NOMO-1 treated with dmso at 0.1 percent for 144 hours (cell line): Measurements from ENCODE around the gene IL17RE.
"Not testable (repeated sequence)": the region's sequence is repeated elsewhere in the genome, so short reads cannot be mapped to it uniquely, and the experiment has no call there.

Experiments
- DNase-seq: peaks from one replicate; lab custom pipeline; 2025; ENCODE audit not compliant: unreplicated experiment; lab: John Stamatoyannopoulos, UW

IL17RE gene

DNA sequence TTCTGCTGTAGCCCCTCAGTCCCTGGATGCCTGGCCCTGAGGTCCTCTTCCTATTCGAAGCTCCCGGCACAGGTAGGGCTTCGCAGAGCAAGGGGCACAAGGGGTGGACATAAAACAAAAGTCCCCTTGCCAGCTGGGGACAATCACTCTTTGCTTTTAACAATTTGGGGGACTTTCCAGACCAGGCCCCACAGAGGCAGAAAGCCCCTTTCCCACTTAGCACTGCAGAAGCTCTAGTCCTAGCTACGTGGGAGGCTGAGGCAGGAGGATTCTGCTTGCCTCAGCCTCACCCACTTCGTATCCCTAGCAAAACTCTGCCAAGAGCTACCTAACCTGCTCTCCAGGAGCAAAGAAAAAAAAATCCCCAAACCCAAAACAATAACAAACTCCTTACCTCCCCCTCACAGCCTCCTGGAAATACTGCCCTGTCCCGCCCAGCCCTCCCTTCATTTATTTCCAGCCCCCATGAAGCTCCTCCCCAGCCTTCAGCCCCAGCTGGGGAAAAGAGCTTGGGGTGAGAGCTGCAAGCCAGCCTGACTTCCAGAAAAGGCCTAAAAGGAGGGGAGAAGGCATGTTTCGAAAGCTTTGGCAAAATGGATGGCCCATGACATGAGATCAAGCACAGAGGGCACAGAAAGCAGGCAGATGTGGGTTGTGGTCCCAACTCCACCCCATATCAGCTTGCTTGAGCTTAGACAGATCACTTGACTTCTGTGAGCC is 22.7 kb upstream of the IL17RE start, which contains the start of gene CIDEC:
Gene CIDEC, minus strand, starts transcription at position 424 of the 720 bp plus-strand sequence. CDS start 1,767 bp downstream, outside the sequence.
- no peak for DNase-seq

- no peak for DNase-seq
Observed at GRCh38 chr3:9881441-9881840, 21.2 kb upstream of the IL17RE start.

- no peak for DNase-seq
Observed at GRCh38 chr3:9883706-9884554, 18.7 kb upstream of the IL17RE start.

GRCh38 chr3:9884555-9885165 is 18.0 kb upstream of the IL17RE start:
- DNase-seq: no peak

DNA sequence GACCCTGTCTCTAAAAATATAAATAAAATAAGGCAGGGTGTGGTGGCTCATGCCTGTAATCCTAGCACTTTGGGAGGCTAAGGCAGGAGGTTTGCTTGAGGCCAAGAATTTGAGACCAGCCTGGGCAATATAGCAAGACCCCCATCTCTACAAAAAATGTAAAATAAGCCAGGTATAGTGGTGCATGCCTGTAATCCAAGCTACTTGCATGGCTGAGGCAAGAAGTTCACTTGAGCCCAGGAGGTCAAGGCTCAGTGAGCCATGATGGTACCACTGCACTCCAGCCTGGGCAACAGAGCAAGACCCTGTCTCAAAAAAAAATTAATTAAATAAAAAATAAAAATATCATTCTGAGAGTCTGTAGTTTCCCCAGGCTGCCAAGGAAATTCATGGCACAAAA is 16.3 kb upstream of the IL17RE start:
- no peak for DNase-seq

DNA sequence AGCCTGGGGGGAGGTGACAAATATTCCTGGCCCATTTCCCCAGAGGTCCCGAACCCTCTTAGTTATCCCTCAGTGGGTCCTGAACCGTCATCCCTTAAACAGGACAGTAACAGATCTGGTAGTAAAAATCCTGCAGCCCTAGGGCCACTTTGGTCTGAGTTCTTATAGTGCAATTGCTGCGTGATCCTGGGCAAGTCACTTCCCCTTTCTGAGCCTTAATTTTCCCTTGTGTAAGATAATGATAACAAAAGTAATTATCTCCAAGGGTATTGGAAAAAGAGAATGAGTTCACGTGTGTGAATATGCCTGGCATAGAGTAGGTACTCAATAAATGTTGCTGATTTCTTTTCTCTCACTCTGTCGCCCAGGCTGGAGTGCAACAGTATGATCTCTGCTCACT is 15.2 kb upstream of the IL17RE start:
- no peak for DNase-seq

- no peak for DNase-seq
Observed at GRCh38 chr3:9888540-9888939, 14.1 kb upstream of the IL17RE start.

DNA sequence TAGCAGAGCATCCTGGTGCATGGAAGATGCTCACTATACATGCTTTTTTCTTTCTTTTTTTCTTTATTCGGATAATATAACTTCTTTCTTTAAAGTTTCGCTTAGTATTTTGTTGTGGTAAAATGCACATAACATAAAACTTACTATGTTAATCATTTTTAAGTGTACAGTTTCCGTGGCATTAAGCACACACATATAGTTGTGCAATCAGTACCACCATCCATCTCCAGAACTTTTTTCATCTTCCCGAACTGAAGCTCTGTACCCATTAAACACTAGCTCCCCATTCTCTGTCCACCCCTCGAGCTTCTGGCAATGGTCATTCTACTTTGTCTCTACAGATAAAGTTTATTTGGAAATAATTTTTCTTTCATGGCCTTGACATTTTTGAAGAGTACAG is 13.2 kb upstream of the IL17RE start:
- DNase-seq: no peak

GRCh38 chr3:9890249-9891071 is 12.2 kb upstream of the IL17RE start, which contains the start of gene JAGN1:
Gene JAGN1, plus strand, starts transcription at chr3:9890610. Its CDS starts 113 bp downstream, at chr3:9890723.
- DNase-seq: peak; percentile 75

- no peak for DNase-seq
Observed at GRCh38 chr3:9891072-9891622, 11.5 kb upstream of the IL17RE start.

GRCh38 chr3:9893739-9894138 is 8.9 kb upstream of the IL17RE start:
- DNase-seq: no peak

GRCh38 chr3:9895715-9896114 is 6.9 kb upstream of the IL17RE start:
- not testable (repeated sequence) for DNase-seq

DNA sequence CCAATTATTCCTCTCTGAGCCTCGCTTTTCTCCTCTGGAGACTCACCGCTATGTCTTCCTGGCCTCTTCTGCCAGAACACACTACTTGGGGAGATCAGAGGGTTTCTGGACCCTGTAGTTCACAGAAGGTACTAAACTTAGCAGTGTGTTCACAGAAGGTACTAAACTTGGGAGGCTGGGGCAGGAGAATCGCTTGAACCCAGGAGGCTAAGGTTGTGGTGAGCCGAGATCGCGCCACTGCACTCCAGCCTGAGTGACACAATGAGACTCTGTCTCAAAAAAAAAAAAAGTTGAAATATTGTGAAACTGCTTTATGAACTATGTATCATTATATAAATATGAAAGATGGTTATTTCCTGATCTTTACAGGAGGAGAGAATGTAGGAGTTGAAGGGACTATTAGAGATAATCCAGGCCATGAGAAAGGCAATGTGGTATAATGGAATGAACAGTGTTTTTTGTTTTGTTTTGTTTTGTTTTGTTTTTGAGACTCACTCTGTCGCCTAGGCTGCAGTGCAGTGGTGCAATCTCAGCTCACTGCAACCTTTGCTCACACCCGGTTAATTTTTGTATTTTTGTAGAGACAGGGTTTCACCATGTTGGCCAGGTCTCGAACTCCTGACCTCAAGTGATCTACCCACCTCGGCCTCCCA is 5.8 kb upstream of the IL17RE start:
- not testable (repeated sequence) for DNase-seq

- DNase-seq: no peak
Observed at GRCh38 chr3:9897408-9898372, 5.0 kb upstream of the IL17RE start.

DNA sequence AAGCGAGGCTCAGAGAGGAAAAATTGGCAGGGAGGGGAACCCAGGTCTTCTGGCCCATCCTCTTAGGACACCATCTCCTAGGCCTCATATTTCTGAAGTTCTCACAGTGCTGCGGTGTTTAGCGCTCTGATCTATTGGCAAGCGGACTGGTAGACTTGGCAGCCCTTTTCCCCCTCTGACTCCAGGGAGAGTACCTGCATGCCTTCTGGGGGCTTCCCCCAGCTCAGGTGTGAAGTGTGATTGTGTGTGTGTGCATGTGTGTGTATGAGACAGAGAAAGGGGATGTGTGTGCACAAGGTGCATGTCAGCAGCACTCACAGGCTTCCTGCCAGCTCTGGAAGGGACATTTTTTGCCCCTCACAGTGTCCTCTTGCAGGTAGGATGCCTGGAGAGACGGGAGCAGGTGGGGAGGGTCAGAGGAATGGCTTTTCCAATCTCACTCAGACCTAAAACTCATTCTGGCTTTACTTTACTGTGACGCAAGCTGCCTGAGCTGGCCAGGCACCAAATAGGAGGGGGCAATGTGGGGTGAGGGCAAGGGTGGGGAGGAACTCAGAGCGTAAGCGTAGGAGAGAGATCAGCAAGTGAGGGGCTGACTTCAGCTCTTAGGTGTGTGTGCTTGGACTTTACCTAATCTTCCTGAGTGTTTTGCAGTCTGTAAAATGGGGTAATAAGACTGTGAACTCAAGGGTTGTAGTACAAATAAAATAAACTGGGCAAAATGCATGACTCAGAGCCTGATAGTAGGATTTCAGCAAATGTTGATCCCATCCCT is 4.0 kb upstream of the IL17RE start:
- no peak for DNase-seq

DNA sequence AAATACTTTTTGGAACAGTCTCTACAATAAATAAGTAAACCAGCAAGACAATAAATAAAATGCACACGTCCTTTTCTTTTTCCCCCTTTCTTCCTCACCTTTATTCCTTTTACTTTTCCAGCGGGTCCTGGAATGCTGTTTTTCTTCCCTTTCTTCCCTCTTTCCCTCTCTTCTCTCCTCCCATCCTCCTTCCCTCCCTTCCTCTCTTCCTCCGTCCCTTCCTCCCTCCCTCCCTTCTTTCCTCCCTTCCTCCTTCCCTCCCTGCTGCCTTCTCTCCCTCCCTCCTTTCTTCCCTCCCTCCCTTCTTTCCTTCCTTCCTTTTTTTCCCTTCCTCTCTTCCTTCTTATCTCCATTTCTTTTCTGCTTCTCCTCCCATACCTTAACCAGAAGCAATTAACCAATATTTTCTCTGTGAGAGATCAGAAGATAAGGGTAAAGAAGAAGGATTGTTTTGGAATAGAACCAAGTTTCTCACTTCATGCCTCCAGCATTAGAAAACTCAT is 3.3 kb upstream of the IL17RE start:
- DNase-seq: no peak

DNA sequence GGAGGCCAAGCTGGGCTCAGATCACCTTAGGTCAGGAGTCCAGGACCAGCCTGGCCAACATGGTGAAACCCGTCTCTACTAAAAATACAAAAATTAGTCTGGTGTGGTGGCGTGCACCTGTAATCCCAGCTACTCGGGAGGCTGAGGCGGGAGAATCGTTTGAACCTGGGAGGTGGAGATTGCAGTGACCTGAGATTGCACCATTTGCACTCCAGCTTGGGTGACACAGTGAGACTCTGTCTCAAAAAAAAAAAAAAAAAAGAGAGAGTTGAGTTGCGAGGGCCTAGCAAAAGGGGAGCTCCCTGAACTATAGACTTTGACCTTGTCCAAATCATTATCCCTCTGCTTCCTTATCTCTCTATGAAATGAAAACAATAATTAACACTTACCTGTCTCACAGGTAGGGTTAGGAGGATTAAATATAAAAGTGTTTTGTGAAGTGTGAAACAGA is 1.7 kb upstream of the IL17RE start:
- not testable (repeated sequence) for DNase-seq

DNA sequence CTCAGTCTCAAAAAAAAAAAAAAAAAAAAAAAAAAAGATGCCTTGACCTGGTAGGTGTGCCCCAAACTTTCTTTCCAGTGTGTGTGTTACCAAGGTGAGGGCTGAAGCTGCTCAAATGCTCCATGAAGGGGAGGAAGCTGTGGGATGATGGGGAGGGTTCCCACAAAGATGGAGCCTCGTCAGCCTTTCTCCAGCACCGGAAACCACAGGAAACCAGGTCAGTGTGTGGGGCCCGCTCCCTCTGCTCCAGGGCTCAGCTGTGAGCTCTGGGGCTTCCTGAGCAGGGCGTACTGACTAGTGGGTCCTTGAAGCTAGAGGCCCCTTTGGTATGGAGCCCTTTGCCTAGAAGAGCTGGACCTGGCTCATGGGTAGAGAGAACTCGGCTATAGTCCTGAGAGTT is 681 bp upstream of the IL17RE start:
- no peak for DNase-seq
